ENCODE results near the gene TUT4.

DNA sequence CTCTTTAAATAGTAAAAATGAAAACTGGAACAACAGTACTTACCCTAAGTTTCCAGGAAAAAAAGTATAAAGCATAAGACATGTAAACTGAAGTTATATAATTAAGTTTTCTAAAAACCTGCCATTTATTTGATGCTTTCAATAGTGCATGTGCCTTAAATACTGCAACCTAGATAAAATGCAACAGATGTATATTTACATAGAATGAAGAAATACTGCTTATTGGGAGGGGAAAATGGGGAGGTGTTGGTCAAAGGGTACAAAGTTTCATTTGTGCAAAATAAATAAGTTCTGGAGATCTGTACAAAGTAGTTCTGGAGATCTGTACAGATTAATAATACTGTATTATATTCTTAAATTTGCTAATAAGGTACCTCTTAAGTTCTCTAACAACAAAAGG, 79.9 kb downstream of the TUT4 start:
- TF ChIP-seq, protein P1, sequence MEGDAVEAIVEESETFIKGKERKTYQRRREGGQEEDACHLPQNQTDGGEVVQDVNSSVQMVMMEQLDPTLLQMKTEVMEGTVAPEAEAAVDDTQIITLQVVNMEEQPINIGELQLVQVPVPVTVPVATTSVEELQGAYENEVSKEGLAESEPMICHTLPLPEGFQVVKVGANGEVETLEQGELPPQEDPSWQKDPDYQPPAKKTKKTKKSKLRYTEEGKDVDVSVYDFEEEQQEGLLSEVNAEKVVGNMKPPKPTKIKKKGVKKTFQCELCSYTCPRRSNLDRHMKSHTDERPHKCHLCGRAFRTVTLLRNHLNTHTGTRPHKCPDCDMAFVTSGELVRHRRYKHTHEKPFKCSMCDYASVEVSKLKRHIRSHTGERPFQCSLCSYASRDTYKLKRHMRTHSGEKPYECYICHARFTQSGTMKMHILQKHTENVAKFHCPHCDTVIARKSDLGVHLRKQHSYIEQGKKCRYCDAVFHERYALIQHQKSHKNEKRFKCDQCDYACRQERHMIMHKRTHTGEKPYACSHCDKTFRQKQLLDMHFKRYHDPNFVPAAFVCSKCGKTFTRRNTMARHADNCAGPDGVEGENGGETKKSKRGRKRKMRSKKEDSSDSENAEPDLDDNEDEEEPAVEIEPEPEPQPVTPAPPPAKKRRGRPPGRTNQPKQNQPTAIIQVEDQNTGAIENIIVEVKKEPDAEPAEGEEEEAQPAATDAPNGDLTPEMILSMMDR (IDR thresholded peaks at IDR 0.05; ENCODE audit: low read length) = no peak
- TF ChIP-seq EZH2 (optimal IDR thresholded peaks at IDR 0.05; ENCODE audit: low read depth, low read length) = no peak
- TF ChIP-seq EZH2phosphoT487 (IDR thresholded peaks at IDR 0.05; ENCODE audit: low read length) = no peak
